HG03045 (cell line): ENCODE measurements around the gene SCYGR3.

Experiments
- ATAC-seq: cut with Tn5 transposase; IDR thresholded peaks from one replicate; pipeline ENCODE4 v1.9.1; 2021; ENCODE audit warnings: mild to moderate bottlenecking, moderate library complexity; ENCODE audit not compliant: unreplicated experiment

The SCYGR3 gene

GRCh38 chr2:227566012-227566411 lies 48.6 kb downstream of the SCYGR3 start:
- no peak for ATAC-seq

- no peak for ATAC-seq
These were observed 49.6 kb downstream of the SCYGR3 start for GRCh38 chr2:227565080-227565479.
